Measurements from ENCODE around the gene MUC6. TPM values are rescaled to one million over a fixed set of nuclear protein-coding genes. Genes with fewer than 3 reads are reported as not detected.

MUC6 gene
- total RNA-seq, 4 donors from 2014 or later = not detected

DNA sequence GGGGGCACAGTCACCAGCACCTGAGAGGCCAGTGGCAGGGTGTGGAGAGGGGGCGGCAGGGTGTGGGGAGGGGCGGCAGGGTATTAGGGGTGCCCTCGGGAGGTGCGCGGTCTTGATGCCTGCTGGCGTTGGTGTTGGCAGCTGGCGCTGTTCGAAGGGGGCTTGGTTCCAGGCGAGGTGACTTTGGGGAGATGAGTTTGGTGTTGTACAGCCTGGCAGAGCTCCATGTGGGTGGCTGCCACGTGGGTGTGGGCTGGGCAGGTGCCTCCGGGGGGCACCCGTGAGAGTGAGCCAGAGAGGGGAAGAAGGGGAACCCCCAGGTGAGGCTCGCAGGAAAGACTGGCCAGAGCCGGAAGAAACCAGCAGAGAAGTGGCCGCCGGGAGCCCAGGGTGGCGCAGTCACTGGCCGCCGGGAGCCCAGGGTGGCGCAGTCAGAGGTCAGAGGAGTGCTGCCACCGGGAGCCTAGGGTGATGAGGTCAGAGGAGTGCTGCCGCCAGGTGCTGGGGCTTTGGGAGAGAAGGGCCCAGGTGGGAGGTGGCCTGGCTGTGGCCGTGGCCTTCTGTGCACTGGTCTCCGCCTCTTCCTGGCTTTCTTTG is 44.7 kb downstream of the MUC6 start:
- in situ Hi-C loops (cut with MboI; ENCODE audit: low sequenced_read_pairs in 4 of 4) = no loop called here
- no peak for TF ChIP-seq POLR2A (IDR thresholded peaks at IDR 0.05)
- TF ChIP-seq, protein P1, sequence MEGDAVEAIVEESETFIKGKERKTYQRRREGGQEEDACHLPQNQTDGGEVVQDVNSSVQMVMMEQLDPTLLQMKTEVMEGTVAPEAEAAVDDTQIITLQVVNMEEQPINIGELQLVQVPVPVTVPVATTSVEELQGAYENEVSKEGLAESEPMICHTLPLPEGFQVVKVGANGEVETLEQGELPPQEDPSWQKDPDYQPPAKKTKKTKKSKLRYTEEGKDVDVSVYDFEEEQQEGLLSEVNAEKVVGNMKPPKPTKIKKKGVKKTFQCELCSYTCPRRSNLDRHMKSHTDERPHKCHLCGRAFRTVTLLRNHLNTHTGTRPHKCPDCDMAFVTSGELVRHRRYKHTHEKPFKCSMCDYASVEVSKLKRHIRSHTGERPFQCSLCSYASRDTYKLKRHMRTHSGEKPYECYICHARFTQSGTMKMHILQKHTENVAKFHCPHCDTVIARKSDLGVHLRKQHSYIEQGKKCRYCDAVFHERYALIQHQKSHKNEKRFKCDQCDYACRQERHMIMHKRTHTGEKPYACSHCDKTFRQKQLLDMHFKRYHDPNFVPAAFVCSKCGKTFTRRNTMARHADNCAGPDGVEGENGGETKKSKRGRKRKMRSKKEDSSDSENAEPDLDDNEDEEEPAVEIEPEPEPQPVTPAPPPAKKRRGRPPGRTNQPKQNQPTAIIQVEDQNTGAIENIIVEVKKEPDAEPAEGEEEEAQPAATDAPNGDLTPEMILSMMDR (IDR thresholded peaks at IDR 0.05 in 4 of 5, conservative IDR thresholded peaks at IDR 0.05 in 1 of 5) = no peak
- Histone ChIP-seq H3K4me1 (no peaks in the 10 kb centered on the region), H3K36me3 (peaks cover 0 to 66% of the 10 kb centered on the region in 2 donors), H3K4me3 (no peak overlapping the region), H3K27me3 (no peaks in the 10 kb centered on the region), H3K9me3 (no peaks in the 10 kb centered on the region), H3K27ac (no peak overlapping the region)
- intact Hi-C loops (cut with DNase I; ENCODE audit: low total_unique reads) = no loop called here
- DNase-seq (no peak), ATAC-seq (no peak)

DNA sequence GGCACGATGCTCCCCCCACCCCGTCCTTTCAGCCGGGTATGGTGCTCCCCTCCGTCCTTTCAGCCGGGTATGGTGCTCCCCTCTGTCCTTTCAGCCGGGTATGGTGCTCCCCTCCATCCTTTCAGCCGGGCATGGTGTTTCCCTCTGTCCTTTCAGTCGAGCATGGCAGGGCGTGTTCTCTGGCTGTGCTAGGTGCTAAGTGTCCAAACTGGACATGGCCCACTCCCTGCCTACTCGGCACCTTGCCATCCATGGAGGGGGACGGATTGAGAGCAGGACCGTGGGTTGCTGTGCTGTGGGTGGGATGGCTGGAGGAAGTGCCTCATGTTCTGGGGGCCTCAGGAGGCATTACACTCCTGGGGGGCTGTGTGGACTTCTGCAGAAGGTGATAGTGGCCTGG is 45.5 kb downstream of the MUC6 start:
- intact Hi-C loops (cut with DNase I; ENCODE audit: low total_unique reads) (no loop called here), in situ Hi-C loops (cut with MboI; ENCODE audit: low sequenced_read_pairs in 4 of 4) (no loop called here)
- ATAC-seq (no peak), DNase-seq (no peak)
- peaks cover under 1 to 74% of the 10 kb centered on the region in 2 donors for H3K36me3 ChIP-seq
- no peaks in the 10 kb centered on the region for H3K27me3 ChIP-seq
- no peaks in the 10 kb centered on the region for H3K9me3 ChIP-seq
- no peak overlapping the region for H3K27ac ChIP-seq
- TF ChIP-seq POLR2A (IDR thresholded peaks at IDR 0.05) = no peak
- TF ChIP-seq, protein P1 (IDR thresholded peaks at IDR 0.05 in 4 of 5, conservative IDR thresholded peaks at IDR 0.05 in 1 of 5) = no peak
- H3K4me1 ChIP-seq = no peaks in the 10 kb centered on the region
- no peak overlapping the region for H3K4me3 ChIP-seq

DNA sequence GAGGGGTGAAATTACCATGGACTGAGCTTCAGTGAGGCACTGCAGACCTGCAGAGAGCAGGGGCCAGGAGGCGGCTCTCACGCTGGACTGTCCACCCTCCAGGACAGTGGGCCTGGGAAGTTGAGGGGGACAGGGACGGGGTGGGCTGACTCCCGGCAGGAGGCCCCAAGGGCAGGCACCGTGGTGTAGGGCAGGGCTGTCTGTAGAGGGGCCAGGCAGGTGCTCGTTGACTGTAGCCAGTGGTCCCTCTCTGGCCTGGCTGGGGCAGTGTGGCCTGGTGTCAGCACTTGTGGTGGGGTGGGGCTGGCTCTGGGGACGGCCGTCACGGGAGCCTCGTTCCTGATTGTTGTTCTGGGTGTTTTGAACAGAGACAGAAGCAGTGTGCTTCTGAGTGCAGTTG is 46.4 kb downstream of the MUC6 start:
- no peak for TF ChIP-seq POLR2A (IDR thresholded peaks at IDR 0.05)
- TF ChIP-seq, protein P1 (IDR thresholded peaks at IDR 0.05 in 4 of 5, conservative IDR thresholded peaks at IDR 0.05 in 1 of 5) = no peak
- intact Hi-C loops (cut with DNase I; ENCODE audit: low total_unique reads) = no loop called here
- H3K27ac ChIP-seq = no peak overlapping the region
- in situ Hi-C loops (cut with MboI; ENCODE audit: low sequenced_read_pairs in 4 of 4) = no loop called here
- no peaks in the 10 kb centered on the region for H3K9me3 ChIP-seq
- H3K4me3 ChIP-seq = no peak overlapping the region
- ATAC-seq (no peak), DNase-seq (no peak)
- H3K27me3 ChIP-seq = no peaks in the 10 kb centered on the region
- no peaks in the 10 kb centered on the region for H3K4me1 ChIP-seq
- H3K36me3 ChIP-seq = peaks cover 3 to 82% of the 10 kb centered on the region in 2 donors

DNA sequence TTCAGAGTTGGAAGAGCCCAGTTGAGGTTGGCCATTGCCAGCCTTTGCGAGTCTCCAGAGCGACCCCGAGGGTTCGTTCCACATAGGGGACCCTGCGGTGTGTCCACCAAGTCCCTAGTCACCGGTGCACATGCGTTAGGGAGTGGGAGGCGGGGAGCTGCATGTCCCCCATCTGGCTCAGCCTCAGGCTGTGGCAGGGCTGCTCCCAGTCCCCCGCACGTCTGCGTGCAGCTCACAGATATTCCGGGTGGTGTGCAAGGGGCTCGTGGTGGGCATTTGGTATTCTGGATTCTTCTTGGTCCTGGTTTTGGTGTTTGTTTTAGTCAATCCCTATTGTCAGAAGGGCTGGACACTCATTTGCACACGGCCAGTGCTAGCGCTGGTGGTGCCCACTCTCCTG is 48.8 kb downstream of the MUC6 start:
- in situ Hi-C loops (cut with MboI; ENCODE audit: low sequenced_read_pairs in 4 of 4) (no loop called here), intact Hi-C loops (cut with DNase I; ENCODE audit: low total_unique reads) (no loop called here)
- Histone ChIP-seq H3K4me1 (no peaks in the 10 kb centered on the region), H3K27ac (no peak overlapping the region), H3K9me3 (no peaks in the 10 kb centered on the region), H3K4me3 (no peak overlapping the region), H3K36me3 (peaks cover 3 to 70% of the 10 kb centered on the region in 2 donors), H3K27me3 (no peaks in the 10 kb centered on the region)
- no peak for ATAC-seq
- DNase-seq = no peak
- TF ChIP-seq, protein P1 (IDR thresholded peaks at IDR 0.05 in 4 of 5, conservative IDR thresholded peaks at IDR 0.05 in 1 of 5) = no peak
- no peak for TF ChIP-seq POLR2A (IDR thresholded peaks at IDR 0.05)

DNA sequence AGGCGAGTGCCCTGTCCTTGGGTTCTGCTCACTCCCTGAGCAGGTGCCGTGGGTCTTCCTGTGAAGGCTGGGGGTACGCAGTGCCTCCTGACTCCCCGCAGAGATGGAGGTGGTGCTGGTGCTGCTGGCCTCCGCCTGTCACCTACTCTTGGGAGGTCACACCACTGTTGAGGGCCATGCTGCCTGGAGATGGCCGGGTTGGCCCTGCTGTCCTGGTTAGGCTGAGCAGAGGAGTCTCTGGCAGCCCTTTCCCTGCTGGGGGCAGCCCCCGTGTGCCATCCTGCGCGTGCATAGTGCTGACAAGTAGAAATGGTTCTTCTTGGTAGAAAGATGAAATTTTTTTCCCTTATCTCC is 49.6 kb downstream of the MUC6 start:
- Histone ChIP-seq H3K27ac (no peak overlapping the region), H3K27me3 (no peaks in the 10 kb centered on the region), H3K4me1 (no peaks in the 10 kb centered on the region), H3K36me3 (peaks cover 3 to 69% of the 10 kb centered on the region in 2 donors), H3K4me3 (no peak overlapping the region), H3K9me3 (no peaks in the 10 kb centered on the region)
- TF ChIP-seq POLR2A (IDR thresholded peaks at IDR 0.05) = no peak
- TF ChIP-seq, protein P1 (IDR thresholded peaks at IDR 0.05 in 4 of 5, conservative IDR thresholded peaks at IDR 0.05 in 1 of 5) = no peak
- no peak for ATAC-seq
- intact Hi-C loops (cut with DNase I; ENCODE audit: low total_unique reads) = no loop called here
- in situ Hi-C loops (cut with MboI; ENCODE audit: low sequenced_read_pairs in 4 of 4) = no loop called here
- DNase-seq = no peak
